ENCODE results near the gene WDR4. TPM values are rescaled to one million over a fixed set of nuclear protein-coding genes. Genes with fewer than 3 reads are reported as not detected.

WDR4 gene
- total RNA-seq, 8 experiments from 2014 or later, result 5.6 to 28.9 (median 10.0) TPM

DNA sequence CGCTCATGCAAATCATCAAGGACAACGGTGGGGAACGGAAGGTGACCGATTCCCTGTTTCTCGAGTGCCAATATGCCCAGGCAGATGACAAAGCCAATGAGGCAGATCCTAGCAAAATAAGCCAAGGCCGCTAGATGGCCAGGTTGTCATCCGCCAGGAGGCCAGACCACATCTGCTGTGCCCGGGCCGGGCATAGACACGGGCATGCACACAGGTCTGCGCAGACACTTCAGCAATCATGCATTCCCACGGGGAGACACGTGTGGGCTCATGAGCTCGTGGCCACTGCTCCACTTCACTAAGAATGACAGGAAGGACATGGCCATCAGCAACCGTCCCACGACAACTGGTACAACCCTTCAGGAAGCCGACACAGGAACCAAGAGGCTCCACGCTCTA lies 23.4 kb downstream of the WDR4 start:
- no peaks in the 10 kb centered on the region for H3K4me1 ChIP-seq (replicated peaks in 1 of 2)
- in situ Hi-C loops (cut with MboI; ENCODE audit: low pct_unique_long_range_greater_than_20kb in 2 of 9, low sequenced_read_pairs in 9 of 9, unreplicated experiment in 9 of 9), result no loop called here
- WGBS, 10 experiments, result 73 to 93% (median 81%) methylated on average over 4 to 7 of the region's 18 CpGs; no CpG with 5 or more reads in 5 of the 10 experiments
- no peak overlapping the region for H3K4me3 ChIP-seq
- no peak overlapping the region for H3K27ac ChIP-seq
- ATAC-seq (replicated peaks in 6 of 8), result no peak

DNA sequence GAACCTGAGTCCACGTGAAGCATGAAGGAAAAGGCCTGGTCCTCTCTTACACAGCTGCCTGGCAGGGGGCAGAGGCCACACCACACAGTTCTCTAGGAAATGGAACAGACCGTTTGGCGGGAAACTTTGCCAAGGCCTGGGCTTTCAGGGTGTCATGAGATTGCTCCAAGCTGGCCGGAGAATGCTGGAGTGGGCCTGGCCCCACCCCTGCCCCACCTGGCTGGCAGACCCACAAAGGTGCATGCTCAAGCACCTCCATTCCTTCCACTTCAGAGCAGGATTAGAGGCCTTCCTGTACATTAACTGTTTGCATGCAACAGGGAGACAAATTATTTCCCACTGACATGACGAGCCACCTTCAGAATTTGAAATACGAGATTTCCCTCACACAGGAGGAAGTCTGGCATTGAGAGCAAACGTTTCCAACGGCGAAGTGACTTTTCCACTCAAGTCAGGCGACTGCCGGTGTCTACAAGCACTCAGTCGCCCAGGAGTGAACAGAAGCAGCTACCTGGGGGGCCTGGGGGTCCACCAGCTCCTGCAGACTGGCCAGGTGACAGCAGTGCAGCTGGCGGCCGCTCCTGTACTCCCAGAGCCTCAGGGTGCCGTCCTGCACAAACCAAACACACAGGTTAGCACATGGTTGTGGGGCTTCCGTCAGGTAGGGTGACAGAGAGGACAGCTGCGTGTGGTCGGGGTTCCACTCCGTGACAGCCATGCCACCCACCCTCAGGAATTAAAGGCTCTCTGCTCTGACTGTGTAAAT lies 24.0 kb downstream of the WDR4 start:
- no peak for ATAC-seq (replicated peaks in 6 of 8)
- Histone ChIP-seq H3K27ac (no peak overlapping the region), H3K4me1 (replicated peaks in 1 of 2) (no peaks in the 10 kb centered on the region), H3K4me3 (no peak overlapping the region)
- in situ Hi-C loops (cut with MboI; ENCODE audit: low pct_unique_long_range_greater_than_20kb in 2 of 9, low sequenced_read_pairs in 9 of 9, unreplicated experiment in 9 of 9), result no loop called here
- WGBS, 10 experiments, result 49 to 100% (median 89%) methylated on average over 1 to 14 of the region's 19 CpGs; no CpG with 5 or more reads in 3 of the 10 experiments

DNA sequence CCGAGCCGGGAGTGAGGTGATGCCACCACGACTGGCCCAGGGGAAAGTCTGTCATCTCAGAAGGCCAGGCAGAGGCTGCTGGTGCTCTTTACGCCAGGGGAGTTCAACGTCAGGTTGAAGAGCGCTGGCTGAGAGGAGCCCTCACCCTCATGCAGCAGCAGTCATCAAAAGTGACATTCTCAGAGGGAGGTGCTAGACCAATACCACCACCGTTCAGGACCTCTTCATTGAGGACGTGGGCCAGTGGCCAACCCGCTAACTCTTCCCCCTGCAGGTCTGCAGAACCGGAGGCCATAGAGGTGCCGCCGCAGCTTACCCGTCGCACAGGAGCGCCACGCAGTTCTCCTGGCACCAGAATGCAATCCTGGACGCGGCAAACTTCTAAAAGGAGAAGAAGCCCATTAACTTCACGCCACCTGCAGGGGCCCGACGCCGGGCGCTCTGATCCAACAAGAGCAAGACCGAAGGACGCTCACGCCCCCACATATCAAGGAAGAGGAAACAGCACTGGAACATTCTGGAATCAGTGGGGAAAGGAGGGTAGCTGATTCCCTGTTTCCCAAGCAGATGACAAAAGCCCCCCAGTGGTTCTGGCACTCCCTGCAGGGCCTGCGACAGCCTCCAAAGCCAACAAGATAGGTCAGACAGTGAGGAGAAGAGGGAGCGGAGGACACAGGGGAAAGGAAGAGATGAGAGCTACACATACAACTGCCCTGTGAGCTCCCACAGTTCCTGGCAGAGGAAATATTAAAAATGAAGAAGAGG lies 24.9 kb downstream of the WDR4 start:
- Histone ChIP-seq H3K4me3 (no peak overlapping the region), H3K4me1 (replicated peaks in 1 of 2) (no peaks in the 10 kb centered on the region), H3K27ac (no peak overlapping the region)
- no peak for ATAC-seq (replicated peaks in 6 of 8)
- in situ Hi-C loops (cut with MboI; ENCODE audit: low pct_unique_long_range_greater_than_20kb in 2 of 9, low sequenced_read_pairs in 9 of 9, unreplicated experiment in 9 of 9), result no loop called here
- 86 to 100% (median 100%) methylated on average over 1 to 10 of the region's 28 CpGs; no CpG with 5 or more reads in 3 of the 10 experiments for WGBS, 10 experiments

DNA sequence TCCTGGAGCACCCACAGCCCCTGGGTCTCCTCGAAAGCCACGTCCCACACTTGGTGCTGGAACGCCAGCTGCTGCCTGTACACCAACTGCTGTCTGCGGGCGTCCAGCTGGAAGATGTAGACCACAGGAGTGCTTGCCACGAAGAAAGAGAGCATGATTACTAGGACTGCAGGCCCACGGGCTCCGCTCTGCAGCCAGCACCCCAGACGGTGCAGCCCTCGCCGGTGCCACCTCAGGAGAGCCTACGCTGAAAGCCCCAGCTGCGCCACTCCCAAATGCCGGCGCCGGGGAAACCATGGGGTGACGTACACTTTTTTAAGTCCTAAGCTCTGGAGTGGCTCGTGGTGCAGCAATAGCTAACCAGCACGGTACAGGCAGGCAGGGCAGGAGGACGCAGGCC lies 25.7 kb downstream of the WDR4 start:
- Histone ChIP-seq H3K4me1 (replicated peaks in 1 of 2) (no peaks in the 10 kb centered on the region), H3K27ac (no peak overlapping the region), H3K4me3 (no peak overlapping the region)
- in situ Hi-C loops (cut with MboI; ENCODE audit: low pct_unique_long_range_greater_than_20kb in 2 of 9, low sequenced_read_pairs in 9 of 9, unreplicated experiment in 9 of 9), result no loop called here
- 88 to 100% (median 97%) methylated on average over 2 to 16 of the region's 20 CpGs; no CpG with 5 or more reads in 4 of the 10 experiments for WGBS, 10 experiments
- ATAC-seq (replicated peaks in 6 of 8), result no peak

DNA sequence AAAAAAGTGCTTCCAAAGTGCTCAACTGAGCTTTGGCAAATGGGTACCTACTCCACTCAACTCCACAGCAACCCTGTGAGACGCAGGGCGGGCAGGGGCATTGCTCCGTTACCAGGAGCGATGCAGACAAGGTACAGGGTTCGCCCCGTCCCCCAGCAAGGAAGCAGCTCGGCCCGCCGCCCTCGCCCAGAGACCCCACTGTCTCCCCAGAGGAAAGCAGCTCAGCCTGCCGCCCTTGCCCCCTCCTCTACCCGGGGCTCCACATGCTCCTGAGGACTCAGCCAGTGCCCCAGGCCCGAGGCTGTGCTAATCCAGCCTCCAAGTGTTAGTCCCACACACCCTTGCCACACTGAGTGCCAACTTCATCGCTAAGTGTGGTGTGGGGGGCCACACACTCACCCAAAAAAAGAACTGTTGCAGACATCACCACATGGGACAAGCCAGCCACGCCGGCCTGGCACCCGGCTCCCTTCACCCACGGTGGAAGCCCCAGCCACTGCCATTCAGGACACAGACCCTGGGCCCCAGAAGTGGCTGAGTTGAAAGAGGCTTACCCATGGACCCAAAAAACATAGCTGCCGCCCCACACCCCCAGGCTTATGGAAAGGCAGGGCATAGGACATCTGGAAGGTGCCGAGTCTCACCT lies 26.3 kb downstream of the WDR4 start:
- Histone ChIP-seq H3K4me3 (no peak overlapping the region), H3K4me1 (replicated peaks in 1 of 2) (no peaks in the 10 kb centered on the region), H3K27ac (no peak overlapping the region)
- ATAC-seq (replicated peaks in 6 of 8), result no peak
- in situ Hi-C loops (cut with MboI; ENCODE audit: low pct_unique_long_range_greater_than_20kb in 2 of 9, low sequenced_read_pairs in 9 of 9, unreplicated experiment in 9 of 9), result no loop called here
- 60 to 100% (median 86%) methylated on average over 1 of the region's 20 CpGs; no CpG with 5 or more reads in 7 of the 10 experiments for whole genome bisulfite sequencing, 10 experiments

DNA sequence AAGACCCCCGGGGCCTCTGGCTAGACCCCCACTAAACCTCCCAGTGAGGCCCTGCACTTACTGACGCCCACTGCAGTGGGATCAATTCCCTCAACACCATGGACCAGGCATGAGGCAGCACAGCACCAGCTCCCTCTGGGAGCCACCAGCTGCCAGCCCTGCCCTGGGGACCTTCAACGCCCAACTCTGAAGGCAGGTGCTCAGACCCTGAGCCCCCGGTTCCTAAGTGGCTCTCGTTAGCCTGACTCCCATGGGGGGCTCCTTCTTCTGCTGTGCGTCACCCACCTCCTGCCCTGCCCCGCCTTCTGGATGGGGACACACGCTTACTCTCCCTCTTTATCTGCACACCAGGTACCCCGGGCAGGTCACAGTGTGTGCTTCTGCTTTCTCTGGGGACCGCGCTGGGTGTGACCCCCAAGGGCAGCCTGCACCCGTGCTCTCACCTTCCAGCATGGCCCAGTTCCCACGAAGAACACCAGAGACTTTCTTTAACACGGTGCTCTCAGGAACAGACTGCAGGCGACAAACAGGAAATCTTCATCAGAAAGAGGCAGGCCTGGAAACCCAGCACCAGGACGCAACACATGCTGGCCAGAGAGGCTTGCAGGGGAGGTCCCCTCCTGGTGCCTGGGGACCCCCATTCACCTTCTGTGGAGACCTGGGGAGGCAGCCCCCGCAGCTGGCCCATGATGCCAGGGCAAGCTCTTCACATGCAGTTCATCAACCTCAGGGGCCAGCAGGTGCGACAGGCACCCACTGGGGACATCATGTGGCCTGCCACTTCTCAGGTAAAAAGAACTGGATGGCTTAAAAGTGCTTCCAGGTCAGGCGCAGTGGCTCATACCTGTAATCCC lies 27.3 kb downstream of the WDR4 start:
- WGBS, 10 experiments, result 99 to 100% (median 100%) methylated on average over 1 to 11 of the region's 19 CpGs; no CpG with 5 or more reads in 5 of the 10 experiments
- ATAC-seq (replicated peaks in 6 of 8), result no peak
- Histone ChIP-seq H3K27ac (no peak overlapping the region), H3K4me3 (no peak overlapping the region), H3K4me1 (replicated peaks in 1 of 2) (no peaks in the 10 kb centered on the region)
- in situ Hi-C loops (cut with MboI; ENCODE audit: low pct_unique_long_range_greater_than_20kb in 2 of 9, low sequenced_read_pairs in 9 of 9, unreplicated experiment in 9 of 9), result no loop called here

DNA sequence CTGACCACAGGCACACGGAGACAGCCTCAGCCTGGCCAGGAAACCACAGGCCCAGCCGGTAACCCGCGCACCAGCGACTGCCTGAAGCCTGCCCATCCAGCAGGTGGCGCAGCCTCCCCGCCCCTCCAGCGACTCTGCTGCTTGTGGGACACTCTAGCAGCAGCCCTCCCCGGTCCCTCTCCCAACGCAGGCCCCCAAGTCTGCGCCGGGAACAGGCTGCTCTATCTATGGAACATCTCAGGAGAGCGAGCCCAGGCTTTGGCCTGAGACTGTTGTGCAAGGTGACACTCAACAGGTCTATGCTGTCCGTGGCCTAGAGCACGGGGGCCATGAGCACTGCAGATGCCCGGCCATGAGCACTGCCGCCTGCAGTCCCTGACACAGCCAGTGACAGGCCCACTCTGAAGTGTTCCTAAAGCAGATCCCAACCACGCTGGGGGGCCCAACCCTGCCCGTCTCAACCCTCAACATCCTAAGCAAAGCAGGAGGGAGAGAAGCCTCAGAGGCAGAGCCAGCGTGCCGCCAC lies 28.4 kb downstream of the WDR4 start:
- peak in 3 of 8 experiments; percentile 37 to 59 (median 40) for ATAC-seq (replicated peaks in 6 of 8)
- Histone ChIP-seq H3K4me1 (replicated peaks in 1 of 2) (no peaks in the 10 kb centered on the region), H3K27ac (no peak overlapping the region), H3K4me3 (no peak overlapping the region)
- 70 to 96% (median 80%) methylated on average over 1 to 7 of the region's 21 CpGs; no CpG with 5 or more reads in 6 of the 10 experiments for WGBS, 10 experiments
- in situ Hi-C loops (cut with MboI; ENCODE audit: low pct_unique_long_range_greater_than_20kb in 2 of 9, low sequenced_read_pairs in 9 of 9, unreplicated experiment in 9 of 9), result no loop called here

DNA sequence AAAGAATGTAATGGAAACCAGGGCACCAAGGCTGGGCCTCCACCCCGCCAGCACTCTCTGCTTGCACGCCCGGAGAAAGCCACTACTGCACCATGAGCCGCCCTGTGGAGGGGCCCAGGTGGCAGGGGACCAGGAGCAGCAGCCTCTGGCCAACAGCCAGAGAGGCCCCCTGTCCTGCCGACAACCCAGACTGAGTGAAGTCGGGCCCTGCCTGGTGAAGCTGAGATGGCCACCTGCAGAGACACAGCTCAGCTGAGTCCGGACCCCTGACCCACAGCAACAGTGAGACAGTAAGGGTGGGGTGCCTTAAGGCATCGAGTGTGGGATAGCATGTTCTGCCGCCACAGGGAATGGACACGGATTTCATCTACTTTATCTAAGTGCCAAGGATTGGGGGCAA lies 28.9 kb downstream of the WDR4 start:
- WGBS, 10 experiments, result 95% methylated on average over 3 of the region's 10 CpGs; no CpG with 5 or more reads in 9 of the 10 experiments
- no peak overlapping the region for H3K27ac ChIP-seq
- no peak for ATAC-seq (replicated peaks in 6 of 8)
- no peak overlapping the region for H3K4me3 ChIP-seq
- peaks cover 0 to under 1% of the 10 kb centered on the region in 2 donors for H3K4me1 ChIP-seq (replicated peaks in 1 of 2)
- in situ Hi-C loops (cut with MboI; ENCODE audit: low pct_unique_long_range_greater_than_20kb in 2 of 9, low sequenced_read_pairs in 9 of 9, unreplicated experiment in 9 of 9), result no loop called here

DNA sequence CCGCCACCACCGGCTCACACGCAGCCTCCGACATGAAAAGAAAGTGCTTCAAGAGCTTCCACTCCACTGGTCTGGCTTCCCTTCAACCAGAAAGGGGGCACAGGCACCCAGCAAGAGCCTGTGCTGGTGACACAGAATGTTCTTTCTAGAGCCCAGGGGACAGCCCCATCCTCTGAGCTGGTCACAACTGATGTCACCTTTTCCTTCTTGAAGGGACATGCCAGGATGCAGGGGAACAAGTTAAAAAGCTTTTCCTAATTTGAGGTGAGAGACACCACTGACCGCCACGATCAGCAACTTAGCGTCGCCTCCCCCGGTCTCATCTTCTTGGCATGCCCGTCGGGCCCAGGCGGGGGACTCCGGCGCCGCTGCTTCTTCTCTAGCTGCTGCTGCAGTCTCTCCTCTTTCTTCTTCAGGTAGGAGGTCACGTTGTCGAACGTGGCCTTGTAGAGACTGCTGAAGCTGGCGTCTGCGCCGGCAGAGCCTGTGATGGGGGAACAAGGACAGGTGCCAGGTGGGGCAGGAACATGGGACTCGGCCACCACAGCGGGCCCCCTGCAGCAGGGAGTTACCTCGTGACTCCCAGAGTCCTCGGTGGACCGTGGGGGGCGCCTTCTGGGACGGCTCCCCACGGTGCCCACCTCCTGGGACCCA lies 29.5 kb downstream of the WDR4 start:
- no peak for ATAC-seq (replicated peaks in 6 of 8)
- H3K4me1 ChIP-seq (replicated peaks in 1 of 2), result peaks cover 0 to 3% of the 10 kb centered on the region in 2 donors
- H3K27ac ChIP-seq, result no peak overlapping the region
- 67 to 100% (median 89%) methylated on average over 2 to 10 of the region's 29 CpGs; no CpG with 5 or more reads in 2 of the 10 experiments for whole genome bisulfite sequencing, 10 experiments
- H3K4me3 ChIP-seq, result no peak overlapping the region
- in situ Hi-C loops (cut with MboI; ENCODE audit: low pct_unique_long_range_greater_than_20kb in 2 of 9, low sequenced_read_pairs in 9 of 9, unreplicated experiment in 9 of 9), result loop anchor here in 1 of 9 experiments (25.0 kb wide), 1 partner anchor 263 kb away; no protein-coding TSS in a partner anchor

DNA sequence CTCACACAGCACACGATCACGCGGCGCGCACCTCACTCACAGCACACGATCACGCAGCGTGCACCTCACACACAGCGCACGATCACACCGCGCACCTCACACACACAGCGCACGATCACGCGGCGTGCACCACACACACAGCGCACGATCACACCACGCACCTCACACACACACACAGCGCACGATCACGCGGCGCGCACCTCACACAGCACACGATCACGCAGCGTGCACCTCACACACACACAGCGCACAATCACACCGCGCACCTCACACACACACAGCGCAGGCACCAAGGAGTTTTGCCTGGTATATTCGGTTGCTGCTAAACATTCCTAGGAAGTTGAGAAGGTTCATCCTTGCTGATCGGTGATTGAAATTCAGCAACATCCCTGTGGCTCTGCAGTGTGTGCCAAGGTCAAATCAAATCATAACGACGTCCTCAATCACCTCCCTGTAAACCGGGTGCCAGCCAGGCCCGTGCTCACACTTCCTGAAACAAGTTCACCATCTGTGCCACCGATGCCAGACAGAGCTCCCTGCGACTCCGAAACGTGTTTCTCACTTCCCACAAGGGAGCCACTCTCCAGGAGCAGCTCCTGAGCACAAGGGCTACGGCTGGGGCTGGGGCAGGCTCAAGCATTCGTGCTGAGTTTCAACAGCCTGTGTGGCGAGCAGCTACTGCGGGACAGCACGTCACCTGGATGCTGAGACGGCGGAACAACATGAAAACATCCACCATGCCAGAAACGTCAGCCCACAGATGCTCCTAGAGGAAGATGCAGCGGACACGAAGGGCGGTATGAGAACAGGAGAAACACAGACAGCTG lies 30.2 kb downstream of the WDR4 start:
- in situ Hi-C loops (cut with MboI; ENCODE audit: low pct_unique_long_range_greater_than_20kb in 2 of 9, low sequenced_read_pairs in 9 of 9, unreplicated experiment in 9 of 9), result loop anchor here in 1 of 9 experiments (25.0 kb wide), 1 partner anchor 262 kb away; no protein-coding TSS in a partner anchor
- no peak for ATAC-seq (replicated peaks in 6 of 8)
- Histone ChIP-seq H3K27ac (no peak overlapping the region), H3K4me3 (no peak overlapping the region), H3K4me1 (replicated peaks in 1 of 2) (peaks cover 0 to 3% of the 10 kb centered on the region in 2 donors)
- WGBS, 10 experiments, result 83 to 100% (median 88%) methylated on average over 1 to 20 of the region's 54 CpGs; no CpG with 5 or more reads in 4 of the 10 experiments
